HG03025 (cell line): ENCODE data around the gene CDC42SE1.

ENCODE experiments used
- ATAC-seq: cut with Tn5 transposase; IDR thresholded peaks from one replicate; pipeline ENCODE4 v1.9.1; 2021; ENCODE audit warnings: mild to moderate bottlenecking, moderate library complexity; ENCODE audit not compliant: unreplicated experiment, low FRiP score

Gene CDC42SE1

GRCh38 chr1:151054971-151055547 lies 4.4 kb downstream of the CDC42SE1 start:
- ATAC-seq = no peak

DNA sequence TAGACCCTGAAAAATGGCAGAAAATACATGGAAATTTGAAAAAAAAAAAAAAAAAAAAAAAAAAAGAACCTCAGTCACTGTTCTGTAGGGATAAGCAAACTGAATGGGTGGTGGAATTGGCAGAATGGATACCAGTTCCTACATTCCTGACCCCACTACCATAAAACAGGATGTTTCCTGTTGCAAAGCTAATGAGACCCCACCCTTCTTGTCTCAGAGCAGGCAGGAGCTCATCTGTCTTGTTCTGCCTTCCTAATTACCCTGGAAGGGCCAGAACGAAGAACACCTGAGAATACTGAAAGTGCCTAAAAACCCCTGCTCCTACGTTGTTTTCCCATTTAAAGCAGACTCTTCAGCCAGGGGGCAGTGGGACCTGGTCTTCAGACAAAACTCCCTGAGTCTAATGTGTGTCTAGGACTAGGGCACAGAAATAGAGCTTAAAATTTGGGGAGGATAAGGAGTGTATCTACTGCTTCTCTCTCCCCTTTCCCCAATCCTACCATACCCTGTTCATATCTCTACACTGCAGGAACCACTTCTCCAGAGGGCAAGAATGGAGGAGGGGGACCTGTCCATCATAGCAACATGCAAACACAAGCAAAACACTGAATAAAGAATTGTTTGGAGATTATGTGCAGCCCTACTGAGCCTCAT lies 7.9 kb downstream of the CDC42SE1 start:
- no peak for ATAC-seq

GRCh38 chr1:151050051-151050688 lies 9.3 kb downstream of the CDC42SE1 start:
- no peak for ATAC-seq

- no peak for ATAC-seq
Observed at GRCh38 chr1:151049458-151049857, 10.0 kb downstream of the CDC42SE1 start.

DNA sequence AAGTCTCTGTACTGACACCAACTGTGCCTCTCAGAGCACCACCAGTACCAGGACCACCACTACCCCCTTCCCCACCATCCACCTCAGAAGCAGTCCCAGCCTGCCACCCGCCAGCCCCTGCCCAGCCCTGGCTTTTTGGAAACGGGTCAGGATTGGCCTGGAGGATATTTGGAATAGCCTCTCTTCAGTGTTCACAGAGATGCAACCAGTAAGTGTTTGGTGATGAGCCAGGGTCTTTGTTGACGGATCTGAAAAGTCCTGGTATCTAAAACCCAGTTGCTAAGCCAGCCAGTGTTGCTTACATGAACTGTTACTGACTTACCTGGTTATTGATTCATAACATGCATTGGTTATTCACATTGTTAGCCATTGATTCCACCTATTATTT lies 10.8 kb downstream of the CDC42SE1 start:
- ATAC-seq = no peak

GRCh38 chr1:151047925-151048644 lies 11.3 kb downstream of the CDC42SE1 start:
- ATAC-seq = no peak

- ATAC-seq = no peak
Observed at GRCh38 chr1:151047591-151047924, 11.9 kb downstream of the CDC42SE1 start, which contains the start of gene C1orf56. Gene C1orf56 (plus strand): TSS chr1:151047751. CDS start chr1:151047848, 97 bp downstream.

GRCh38 chr1:151043163-151043562 lies 16.3 kb downstream of the CDC42SE1 start:
- ATAC-seq = no peak

GRCh38 chr1:151039521-151039920 lies 19.9 kb downstream of the CDC42SE1 start:
- no peak for ATAC-seq

GRCh38 chr1:151037032-151037431 lies 22.4 kb downstream of the CDC42SE1 start:
- no peak for ATAC-seq

DNA sequence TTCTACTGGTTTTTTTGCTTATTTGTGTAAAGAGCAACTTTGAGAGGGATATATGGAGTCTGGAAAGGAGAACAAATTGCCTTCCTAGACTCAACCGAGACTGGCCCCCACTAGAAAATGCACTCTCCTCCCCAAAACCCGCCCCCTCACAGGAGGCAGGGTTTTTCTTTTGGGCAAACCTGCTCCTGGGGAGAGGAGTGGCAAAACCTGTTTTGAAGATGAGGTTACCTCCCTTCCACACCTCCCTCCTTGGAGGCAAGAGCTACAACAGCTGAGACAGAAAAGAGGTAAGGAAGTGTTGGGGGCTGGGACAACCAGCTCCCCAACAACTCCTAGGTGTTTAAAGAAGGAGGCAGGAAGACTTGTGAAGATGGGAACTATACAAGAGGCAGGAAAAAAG lies 23.1 kb downstream of the CDC42SE1 start, which contains the start of gene BNIPL:
Gene BNIPL, plus strand, starts transcription at position 231 of the 400 bp plus-strand sequence. Its CDS starts 140 bp downstream, at position 371.
- ATAC-seq = no peak

DNA sequence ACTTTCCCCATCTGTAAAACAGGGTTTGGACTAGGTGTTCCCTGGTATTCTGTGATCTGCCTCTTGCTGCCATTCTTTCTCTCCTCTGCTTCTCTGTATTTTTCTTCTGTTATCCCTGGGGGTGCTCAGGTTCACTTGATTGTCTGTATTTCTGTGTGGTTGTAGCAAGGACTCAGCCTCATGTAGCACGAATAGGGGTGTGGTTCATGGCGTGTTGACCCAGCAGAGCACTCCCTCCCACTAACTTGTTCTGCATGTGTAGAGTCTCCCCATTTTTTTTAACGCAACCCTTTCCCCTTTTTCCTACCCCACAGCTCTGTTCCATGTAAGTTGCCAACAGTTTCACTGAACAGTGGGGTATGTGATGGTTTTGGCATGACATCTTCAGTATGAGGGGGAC lies 24.3 kb downstream of the CDC42SE1 start:
- ATAC-seq = no peak

DNA sequence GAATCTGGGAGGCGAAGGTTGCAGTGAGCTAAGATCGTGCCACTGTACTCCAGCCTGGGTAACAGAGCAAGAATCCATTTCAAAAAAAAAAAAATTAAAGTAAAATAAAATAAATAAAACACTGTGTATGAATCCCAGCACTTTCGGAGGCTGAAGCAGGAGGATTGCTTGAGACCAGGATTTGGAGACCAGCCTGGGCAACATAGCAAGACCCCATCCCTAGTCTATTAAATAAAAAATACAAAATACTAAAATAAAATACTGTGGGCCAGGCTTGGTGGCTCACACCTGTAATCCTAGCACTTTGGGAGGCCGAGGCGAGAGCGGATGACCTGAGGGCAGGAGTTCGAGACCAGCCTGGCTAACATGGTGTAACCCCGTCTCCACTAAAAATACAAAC lies 27.3 kb downstream of the CDC42SE1 start:
- ATAC-seq = no peak

DNA sequence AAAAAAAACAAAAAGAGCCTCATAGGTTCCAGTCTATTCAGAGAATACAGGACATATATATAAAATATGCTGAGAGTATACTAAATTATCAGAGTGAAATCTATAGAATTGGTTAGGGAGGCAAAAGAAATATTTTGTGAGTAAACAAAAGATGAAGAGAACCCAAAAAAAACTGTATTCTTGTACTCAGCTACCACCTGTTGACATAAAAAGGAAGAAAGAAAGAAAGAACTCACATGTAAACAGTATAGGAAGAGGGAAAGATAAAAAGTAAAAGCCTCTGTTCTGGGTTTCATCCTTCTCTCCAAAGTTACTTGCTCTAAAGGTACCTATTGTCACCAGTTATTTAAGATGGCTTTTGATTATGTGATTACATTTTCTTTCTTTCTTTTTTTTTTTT lies 33.0 kb downstream of the CDC42SE1 start:
- ATAC-seq = no peak

DNA sequence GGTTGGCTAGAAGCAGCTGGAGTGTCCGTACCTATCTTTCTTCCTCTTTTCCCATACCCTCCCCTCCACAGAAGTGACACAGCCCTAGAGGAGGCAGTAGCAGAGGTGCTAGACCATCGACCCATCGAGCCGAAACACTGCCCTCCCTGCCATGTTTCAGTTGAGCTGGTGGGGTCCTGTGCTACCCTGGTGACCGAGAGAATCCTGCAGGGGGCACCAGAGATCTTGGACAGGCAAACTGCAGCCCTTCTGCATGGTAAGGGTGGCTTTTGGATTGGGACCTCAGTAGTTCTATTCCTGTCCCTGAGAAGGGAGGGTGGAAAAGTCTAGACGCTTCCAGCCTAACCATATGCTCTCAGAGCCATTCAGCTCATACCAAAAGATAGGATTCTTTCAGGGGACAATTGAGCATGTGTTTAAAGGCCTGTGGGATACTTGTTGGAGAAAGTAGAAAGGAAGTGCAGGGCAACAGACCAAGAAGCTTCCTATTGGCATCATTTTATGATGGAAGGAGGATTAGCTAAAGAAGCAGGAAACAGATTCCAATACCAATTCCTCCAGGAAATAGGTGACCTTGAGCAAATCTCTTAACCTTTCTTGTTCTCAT lies 34.8 kb downstream of the CDC42SE1 start:
- ATAC-seq = no peak

- ATAC-seq = no peak
Observed at GRCh38 chr1:151013518-151013917, 45.9 kb downstream of the CDC42SE1 start.

DNA sequence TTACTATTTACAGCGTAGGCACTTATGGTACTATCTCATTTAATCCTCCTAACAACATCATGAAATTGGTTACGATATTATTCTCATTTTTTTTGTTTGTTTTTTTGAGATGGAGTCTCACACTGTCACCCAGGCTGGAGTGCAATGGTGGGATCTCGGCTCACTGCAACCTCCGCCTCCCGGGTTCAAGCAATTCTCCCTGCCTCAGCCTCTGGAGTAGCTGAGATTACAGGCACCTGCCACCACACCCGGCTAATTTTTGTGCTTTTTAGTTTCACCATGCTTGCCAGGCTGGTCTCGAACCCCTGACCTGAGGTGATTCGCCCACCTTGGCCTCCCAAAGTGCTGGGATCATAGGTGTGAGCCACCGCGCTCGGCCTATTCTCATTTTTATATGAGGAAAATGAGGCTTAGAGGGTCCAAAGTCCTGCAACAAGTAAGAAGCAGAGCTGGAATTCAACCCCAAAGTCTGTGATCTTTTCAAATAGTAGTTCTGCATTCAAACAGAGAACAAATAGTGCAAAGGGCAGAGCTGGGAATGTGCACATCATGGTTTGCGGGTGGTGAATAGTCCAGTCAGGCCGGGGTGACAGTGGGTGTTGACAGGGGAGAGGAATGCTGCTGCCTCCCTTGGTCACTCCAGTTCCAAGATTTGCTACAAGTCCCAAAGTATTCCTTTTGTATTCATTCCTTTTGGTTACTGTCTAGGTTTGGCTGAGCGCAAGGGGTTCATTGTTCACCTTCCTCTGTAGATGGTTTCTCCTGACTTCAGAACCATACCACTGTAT lies 46.5 kb downstream of the CDC42SE1 start:
- no peak for ATAC-seq

DNA sequence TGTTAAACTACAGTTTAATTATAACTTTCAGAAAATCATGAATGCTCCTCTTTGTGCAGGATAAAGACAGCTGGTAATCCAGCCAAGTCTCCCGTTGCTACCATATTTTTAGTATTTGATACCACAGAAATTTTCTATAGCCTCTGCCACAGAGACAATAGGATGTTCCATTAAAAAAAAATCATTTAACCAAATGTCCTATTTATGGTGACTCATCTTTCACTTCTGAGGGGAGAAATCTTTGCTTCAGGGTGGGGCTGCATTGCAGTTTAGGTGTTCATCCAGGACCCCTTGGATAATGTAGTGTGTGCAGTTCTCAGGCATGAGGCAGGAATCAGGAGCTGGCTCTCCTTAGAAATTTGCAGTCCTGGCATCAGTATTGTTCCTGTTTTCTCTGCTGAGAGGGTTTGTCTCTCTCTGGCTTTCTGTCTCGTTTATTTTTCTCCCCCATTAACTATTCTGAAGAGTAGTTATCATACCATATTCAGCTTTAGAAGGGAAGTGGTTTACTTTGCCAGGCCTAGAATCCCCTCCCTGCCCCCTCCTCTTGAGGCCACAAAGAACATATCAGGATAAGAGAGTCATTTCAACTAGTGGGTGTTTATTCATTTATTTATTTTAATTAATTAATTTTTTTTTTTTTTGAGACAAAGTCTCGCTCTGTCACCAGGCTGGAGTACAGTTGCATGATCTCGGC lies 48.1 kb downstream of the CDC42SE1 start:
- no peak for ATAC-seq

- no peak for ATAC-seq
Observed at GRCh38 chr1:151010346-151010726, 49.1 kb downstream of the CDC42SE1 start.
